ENCODE results near the gene CRCP.
A peak's percentile ranks its signal among the peaks of the same experiment; 100 is the strongest.
"Not testable (repeated sequence)": the region's sequence is repeated elsewhere in the genome, so short reads cannot be mapped to it uniquely, and the experiment has no call there.

The CRCP gene

GRCh38 chr7:66114743-66115649 lies at the start of gene CRCP:
CRCP (plus strand) TSS chr7:66114847; CDS start chr7:66114963, 116 bp downstream.
- peak; percentile 86 for DNase-seq (ENCODE audit: low spot score)

DNA sequence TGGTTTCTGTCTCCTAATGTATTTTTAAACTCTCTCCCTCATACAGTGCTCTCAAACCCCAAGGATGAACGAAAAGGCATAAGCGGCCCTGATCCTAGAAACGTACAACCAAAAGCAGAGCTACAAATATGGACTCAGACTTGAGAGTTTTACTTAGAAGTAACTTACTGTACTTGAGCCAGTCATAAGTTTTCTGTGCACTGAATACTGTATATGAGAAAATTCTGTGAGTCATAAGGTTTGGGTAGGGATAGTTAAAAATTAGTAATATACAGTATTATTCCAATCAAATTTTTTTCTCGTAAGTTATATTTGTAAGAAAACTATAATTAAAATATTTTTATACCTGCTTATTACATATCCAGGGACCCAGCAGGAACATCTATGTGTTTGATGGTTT lies 44.9 kb upstream of the CRCP start:
- DNase-seq (ENCODE audit: low spot score), result no peak

DNA sequence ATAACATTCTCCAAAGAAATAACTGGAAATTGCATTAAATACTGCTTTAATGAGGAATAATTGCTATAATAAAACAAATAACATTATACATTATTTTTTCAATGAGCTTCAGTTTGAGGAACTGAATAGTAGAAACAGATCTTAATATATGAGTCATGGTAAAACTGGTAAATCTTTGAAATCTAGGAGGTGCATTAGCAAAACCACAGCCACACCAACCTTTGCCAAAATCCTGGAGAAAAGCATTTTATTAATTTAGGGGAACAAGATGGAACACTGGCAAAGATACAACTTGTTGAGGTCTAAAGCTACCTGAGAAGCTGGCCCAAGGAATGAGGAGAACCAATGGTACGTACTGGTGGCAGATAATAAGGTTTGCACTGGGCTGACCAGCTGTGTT lies 44.4 kb upstream of the CRCP start:
- no peak for DNase-seq (ENCODE audit: low spot score)

DNA sequence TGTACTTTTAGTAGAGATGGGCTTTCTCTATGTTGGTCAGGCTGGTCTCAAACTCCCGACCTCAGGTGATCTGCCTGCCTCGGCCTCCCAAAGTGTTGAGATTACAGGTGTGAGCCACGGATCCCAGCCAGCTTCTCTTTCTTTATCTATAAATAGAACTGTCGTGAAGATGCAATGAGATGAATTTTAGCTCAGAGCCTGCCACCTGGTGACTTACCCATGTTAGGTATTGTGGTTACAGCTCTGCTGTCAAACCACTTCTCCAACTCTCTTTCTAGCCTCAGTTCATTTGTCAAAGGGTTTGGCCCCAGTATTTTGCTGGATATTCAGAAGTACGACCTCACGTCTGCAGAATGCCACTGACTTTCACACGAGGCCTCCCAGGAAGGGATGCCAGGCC lies 42.4 kb upstream of the CRCP start:
- peak; percentile 9 for DNase-seq (ENCODE audit: low spot score)

DNA sequence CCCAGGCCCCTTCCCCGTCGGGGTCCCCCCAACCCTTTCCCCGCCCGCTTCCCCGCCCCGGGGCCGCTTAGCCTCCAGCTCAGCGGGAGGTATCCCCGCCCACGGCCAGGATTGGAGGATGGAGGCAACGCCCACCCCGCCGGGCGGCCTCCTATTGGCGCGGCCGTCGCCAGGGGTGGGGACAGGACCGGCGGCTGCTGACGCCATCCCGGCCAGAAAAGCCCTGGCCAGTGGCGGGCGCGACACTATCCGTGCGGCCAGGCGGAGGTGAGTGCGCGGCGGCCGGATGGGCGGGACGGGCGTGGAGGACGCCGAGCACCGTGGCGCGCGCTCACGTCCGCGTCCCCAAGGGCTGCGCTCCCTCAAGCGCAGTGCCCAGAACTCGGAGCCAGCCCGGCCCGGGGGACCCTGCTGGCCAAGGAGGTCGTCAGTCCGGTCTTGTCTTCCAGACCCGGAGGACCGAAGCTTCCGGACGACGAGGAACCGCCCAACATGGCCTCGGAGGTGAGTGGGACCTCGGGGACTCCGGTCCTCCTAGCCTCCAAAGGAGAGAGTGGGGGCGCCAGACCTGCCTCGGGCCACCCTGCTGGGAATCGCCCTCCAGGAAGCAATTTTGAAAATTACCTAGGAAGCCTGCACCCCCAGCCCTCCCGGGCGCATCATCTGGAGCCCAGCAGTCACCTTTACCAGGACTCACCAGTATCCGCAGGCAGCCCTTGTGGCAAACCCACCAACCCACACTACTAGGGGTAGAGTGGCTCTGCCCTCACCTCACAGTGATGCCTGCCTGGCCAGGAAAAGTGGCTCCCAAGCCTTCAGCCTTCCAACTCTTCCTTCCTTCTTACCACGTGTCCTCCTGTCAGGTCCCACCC lies 38.8 kb upstream of the CRCP start, which contains the start of gene ASL:
TSS of gene ASL (plus strand) at position 230 of the 872 bp plus-strand sequence. CDS start at position 493, 263 bp downstream.
- DNase-seq (ENCODE audit: low spot score), result peak; percentile 94

DNA sequence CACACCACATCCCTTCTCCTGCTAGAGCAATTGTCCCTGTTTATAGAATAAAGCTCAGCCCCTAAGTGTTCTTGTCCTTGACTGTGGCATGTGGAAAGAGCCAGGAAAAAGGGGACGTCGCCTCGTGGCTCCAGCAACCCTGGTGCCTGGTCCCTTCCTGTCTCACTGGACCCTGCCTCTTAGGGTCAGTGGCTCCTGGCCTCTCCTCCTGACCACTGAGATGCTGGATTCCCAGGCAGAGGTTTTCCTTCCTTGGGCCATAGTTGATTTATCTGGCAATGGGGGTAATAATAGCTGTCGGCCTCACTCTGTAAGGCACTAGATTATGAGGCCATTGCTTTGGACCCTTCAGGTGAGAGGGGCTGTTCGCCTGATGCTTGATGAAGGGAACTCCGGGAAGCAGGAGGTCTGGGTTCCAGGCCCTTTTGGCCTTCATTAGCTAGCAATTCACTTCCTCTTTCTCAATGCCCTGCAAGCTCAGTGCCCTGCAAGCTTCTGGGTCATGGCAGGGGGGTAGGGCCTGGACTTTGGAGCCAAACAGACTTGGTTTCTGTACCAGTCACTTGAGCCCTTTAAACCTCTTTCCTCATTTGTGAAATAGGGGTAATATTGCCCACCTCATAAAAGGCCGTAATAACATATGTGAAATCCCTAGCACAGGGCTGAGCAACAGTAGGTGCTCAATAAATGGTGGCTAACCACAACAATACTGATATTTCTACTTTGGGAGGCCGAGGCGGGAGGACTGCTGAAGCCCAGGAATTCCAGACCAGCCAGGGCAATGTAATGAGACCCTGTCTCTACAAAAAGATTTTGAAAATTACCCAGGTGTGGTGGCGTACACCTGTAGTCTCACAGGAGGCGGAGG lies 38.0 kb upstream of the CRCP start:
- DNase-seq (ENCODE audit: low spot score), result no peak

GRCh38 chr7:66078067-66078466 lies 36.6 kb upstream of the CRCP start:
- DNase-seq (ENCODE audit: low spot score), result no peak

- DNase-seq (ENCODE audit: low spot score), result no peak
Observed at GRCh38 chr7:66082083-66082482, 32.6 kb upstream of the CRCP start.

- no peak for DNase-seq (ENCODE audit: low spot score)
Observed at GRCh38 chr7:66082886-66083415, 31.7 kb upstream of the CRCP start.

DNA sequence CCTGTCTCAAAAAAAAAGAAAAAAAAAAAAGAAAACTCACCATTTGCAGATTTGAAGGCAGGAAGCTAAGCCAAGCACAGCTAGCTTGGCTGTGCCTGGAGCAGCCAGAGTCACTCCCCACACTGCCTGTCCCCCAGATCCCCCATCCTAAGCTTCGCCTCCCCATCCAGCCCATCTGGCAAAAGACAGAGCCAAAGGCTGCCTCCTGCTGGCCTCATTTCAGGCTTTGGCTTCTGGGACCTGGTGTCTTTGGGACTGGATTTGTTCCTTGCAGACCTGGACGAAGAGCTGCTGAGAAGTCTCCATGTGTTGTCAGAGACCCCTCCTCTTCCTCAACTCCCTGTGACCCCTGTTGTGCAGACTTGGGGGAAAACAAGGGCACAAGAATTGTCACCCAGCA lies 31.0 kb upstream of the CRCP start:
- DNase-seq (ENCODE audit: low spot score), result no peak

DNA sequence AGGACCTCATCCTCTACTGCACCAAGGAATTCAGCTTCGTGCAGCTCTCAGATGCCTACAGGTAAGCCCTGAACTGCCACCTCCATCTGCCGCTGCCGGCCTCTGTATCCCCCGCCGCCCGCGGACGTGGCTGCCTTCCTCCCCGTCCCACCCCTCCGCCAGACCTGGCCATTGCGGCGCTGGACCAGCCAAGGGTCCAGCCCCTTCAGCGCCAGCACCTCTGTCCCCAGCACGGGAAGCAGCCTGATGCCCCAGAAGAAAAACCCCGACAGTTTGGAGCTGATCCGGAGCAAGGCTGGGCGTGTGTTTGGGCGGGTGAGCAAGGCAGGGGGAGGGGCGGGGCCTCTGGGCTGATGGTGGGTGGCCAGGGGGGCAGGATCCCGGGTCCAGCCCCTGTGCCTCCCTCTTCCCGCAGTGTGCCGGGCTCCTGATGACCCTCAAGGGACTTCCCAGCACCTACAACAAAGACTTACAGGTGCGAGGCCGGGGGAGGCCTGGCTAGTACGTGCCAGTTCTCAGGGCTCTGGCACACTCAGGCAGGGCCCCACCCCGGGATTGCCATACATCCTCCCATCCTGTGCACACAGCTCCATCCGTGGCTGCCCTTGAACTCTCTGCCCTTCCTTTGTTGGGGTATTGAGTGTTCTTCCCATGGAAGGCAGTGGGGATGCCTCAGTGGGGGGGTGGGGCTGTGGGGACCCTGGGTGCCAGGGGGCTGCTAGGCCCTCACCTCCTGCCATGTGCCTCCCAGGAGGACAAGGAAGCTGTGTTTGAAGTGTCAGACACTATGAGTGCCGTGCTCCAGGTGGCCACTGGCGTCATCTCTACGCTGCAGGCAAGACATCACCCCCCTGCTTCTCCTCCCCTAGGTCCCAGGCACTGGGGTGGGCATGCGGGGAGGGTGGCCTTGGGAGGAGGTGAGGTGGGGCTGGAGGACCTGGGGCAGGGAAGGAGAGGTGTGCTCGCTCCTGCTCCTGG lies 25.5 kb upstream of the CRCP start:
- DNase-seq (ENCODE audit: low spot score), result no peak

DNA sequence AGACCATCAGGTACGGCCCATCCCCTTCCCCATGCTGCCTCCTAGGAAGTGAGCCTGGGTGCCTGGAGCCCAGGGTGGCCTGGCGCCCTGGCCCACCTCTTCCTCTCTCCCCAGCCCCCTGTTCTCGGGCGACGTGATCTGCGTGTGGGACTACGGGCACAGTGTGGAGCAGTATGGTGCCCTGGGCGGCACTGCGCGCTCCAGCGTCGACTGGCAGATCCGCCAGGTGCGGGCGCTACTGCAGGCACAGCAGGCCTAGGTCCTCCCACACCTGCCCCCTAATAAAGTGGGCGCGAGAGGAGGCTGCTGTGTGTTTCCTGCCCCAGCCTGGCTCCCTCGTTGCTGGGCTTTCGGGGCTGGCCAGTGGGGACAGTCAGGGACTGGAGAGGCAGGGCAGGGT lies 22.0 kb upstream of the CRCP start:
- DNase-seq (ENCODE audit: low spot score), result no peak

GRCh38 chr7:66095010-66095409 lies 19.6 kb upstream of the CRCP start:
- no peak for DNase-seq (ENCODE audit: low spot score)

GRCh38 chr7:66099232-66099550 lies 15.5 kb upstream of the CRCP start:
- DNase-seq (ENCODE audit: low spot score), result no peak

GRCh38 chr7:66099551-66100407 lies 14.9 kb upstream of the CRCP start:
- peak; percentile 96 for DNase-seq (ENCODE audit: low spot score)

DNA sequence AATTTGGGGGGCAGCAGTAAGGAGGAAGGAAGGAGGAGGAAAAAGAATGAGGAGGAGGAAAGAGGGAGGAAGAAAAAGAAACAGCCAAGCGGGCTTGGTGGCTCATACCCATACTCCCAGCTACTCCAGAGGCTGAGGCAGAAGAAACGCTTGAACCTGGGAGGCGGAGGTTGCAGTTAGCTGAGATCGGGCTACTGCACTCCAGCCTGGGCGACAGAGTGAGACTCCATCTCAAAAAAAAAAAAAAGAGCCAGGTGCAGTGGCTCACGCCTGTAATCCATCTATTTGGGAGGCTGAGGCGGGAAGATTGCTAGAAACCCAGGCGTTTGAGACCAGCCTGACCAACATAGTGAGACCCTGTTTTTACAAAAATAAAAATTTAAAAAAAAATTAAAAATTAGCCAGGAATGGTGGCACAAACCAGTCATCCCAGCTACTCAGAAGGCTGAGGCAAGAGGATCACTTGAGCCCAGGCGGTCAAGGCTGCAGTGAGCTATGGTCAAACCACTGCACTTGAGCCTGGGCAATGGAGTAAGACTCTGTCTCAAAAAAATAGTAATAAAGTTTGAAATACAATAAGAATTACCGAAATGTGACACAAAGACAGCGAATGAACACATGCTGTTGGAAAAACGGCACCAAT lies 14.1 kb upstream of the CRCP start:
- DNase-seq (ENCODE audit: low spot score), result no peak

GRCh38 chr7:66102168-66102567 lies 12.5 kb upstream of the CRCP start:
- DNase-seq (ENCODE audit: low spot score), result not testable (repeated sequence)

- DNase-seq (ENCODE audit: low spot score), result not testable (repeated sequence)
Observed at GRCh38 chr7:66103994-66104393, 10.7 kb upstream of the CRCP start.

DNA sequence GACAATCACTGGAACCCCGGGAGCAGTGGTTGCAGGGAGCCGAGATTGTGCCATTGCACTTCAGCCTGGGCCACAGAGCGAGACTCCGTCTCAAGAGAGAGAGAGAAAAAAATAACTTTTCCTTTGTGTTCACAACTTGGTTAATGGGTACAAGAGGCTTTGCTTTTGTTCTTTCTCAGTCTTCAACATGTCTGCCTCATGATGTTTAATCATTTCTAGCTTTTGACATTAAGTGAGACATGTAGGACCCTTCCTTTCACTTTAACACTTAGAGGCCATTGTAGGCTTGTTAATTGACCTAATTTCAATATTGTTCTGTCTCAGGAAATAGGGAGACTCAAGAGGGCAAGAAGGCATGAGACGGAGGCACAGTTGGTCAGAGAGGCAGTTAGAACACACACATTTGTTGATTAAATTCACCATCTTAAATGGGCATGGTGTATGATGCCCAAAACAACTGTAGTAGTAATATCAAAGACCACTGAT lies 9.3 kb upstream of the CRCP start:
- DNase-seq (ENCODE audit: low spot score), result no peak

Measured in cerebellar cortex (tissue), 1 donor.